HTERT RPE-1 (cell line): ENCODE results near the gene FHAD1.

Experiments
- in situ Hi-C: fragments of 300-500 bp; cut with MboI; formaldehyde crosslinking; loops from 4 replicates; pipeline ENCODE4 v1.14.3; 2020; ENCODE audit warnings: low sequenced_read_pairs

FHAD1 gene

GRCh38 chr1:15324869-15325335, 77.9 kb downstream of the FHAD1 start:
- in situ Hi-C loops = no loop called here

- in situ Hi-C loops = no loop called here
Measured at GRCh38 chr1:15325375-15326085, 78.5 kb downstream of the FHAD1 start.

- in situ Hi-C loops = no loop called here
Measured at GRCh38 chr1:15326691-15327588, 79.9 kb downstream of the FHAD1 start.

- in situ Hi-C loops = no loop called here
Measured at GRCh38 chr1:15328351-15329103, 81.5 kb downstream of the FHAD1 start.

GRCh38 chr1:15329104-15329820, 82.2 kb downstream of the FHAD1 start:
- in situ Hi-C loops = no loop called here

- in situ Hi-C loops = no loop called here
Measured at GRCh38 chr1:15330028-15330427, 83.0 kb downstream of the FHAD1 start.

- in situ Hi-C loops = no loop called here
Measured at GRCh38 chr1:15331180-15331579, 84.2 kb downstream of the FHAD1 start.

- in situ Hi-C loops = no loop called here
Measured at GRCh38 chr1:15331734-15332133, 84.7 kb downstream of the FHAD1 start.

- in situ Hi-C loops = no loop called here
Measured at GRCh38 chr1:15332525-15332924, 85.5 kb downstream of the FHAD1 start.

GRCh38 chr1:15332952-15333715, 86.1 kb downstream of the FHAD1 start:
- in situ Hi-C loops = no loop called here

GRCh38 chr1:15334995-15335394, 88.0 kb downstream of the FHAD1 start:
- in situ Hi-C loops = no loop called here

GRCh38 chr1:15336866-15337265, 89.8 kb downstream of the FHAD1 start:
- in situ Hi-C loops = no loop called here

- in situ Hi-C loops = no loop called here
Measured at GRCh38 chr1:15337656-15338402, 90.8 kb downstream of the FHAD1 start.

GRCh38 chr1:15339570-15339969, 92.5 kb downstream of the FHAD1 start:
- in situ Hi-C loops = no loop called here

- in situ Hi-C loops = no loop called here
Measured at GRCh38 chr1:15341228-15341627, 94.2 kb downstream of the FHAD1 start.

GRCh38 chr1:15341634-15342407, 94.8 kb downstream of the FHAD1 start:
- in situ Hi-C loops = no loop called here

GRCh38 chr1:15342408-15342967, 95.5 kb downstream of the FHAD1 start:
- in situ Hi-C loops = no loop called here

- in situ Hi-C loops = no loop called here
Measured at GRCh38 chr1:15343099-15343498, 96.1 kb downstream of the FHAD1 start.
